ENCODE measurements around the gene WIF1.
A peak's percentile ranks its signal among the peaks of the same experiment; 100 is the strongest.

Gene WIF1

GRCh38 chr12:65121049-65121955 is at the start of gene WIF1:
TSS of gene WIF1 (minus strand) at chr12:65121305. CDS start at chr12:65121191, 114 bp downstream.
- DNase-seq, result peak; percentile 69

GRCh38 chr12:65170209-65170881 is 49.2 kb upstream of the WIF1 start:
- peak; percentile 64 for DNase-seq

- peak; percentile 94 for DNase-seq
These were observed 48.5 kb upstream of the WIF1 start, which contains the start of gene LEMD3 for GRCh38 chr12:65169320-65170208. TSS of gene LEMD3 (plus strand) at chr12:65169583. CDS start at chr12:65169597, 14 bp downstream.

- DNase-seq, result no peak
These were observed 47.7 kb upstream of the WIF1 start for GRCh38 chr12:65168681-65169319.

GRCh38 chr12:65164774-65165173 is 43.7 kb upstream of the WIF1 start:
- no peak for DNase-seq

- no peak for DNase-seq
These were observed 43.1 kb upstream of the WIF1 start for GRCh38 chr12:65164244-65164643.

GRCh38 chr12:65162609-65163008 is 41.5 kb upstream of the WIF1 start:
- no peak for DNase-seq

GRCh38 chr12:65157091-65157490 is 36.0 kb upstream of the WIF1 start:
- no peak for DNase-seq

- DNase-seq, result no peak
These were observed 35.3 kb upstream of the WIF1 start for GRCh38 chr12:65156366-65156841.

GRCh38 chr12:65155784-65156183 is 34.7 kb upstream of the WIF1 start:
- DNase-seq, result no peak

GRCh38 chr12:65152596-65152995 is 31.5 kb upstream of the WIF1 start:
- DNase-seq, result no peak

GRCh38 chr12:65152012-65152411 is 30.9 kb upstream of the WIF1 start:
- no peak for DNase-seq

- no peak for DNase-seq
These were observed 26.3 kb upstream of the WIF1 start for GRCh38 chr12:65147312-65147905.

GRCh38 chr12:65140738-65141137 is 19.6 kb upstream of the WIF1 start:
- no peak for DNase-seq

GRCh38 chr12:65139389-65139788 is 18.3 kb upstream of the WIF1 start:
- DNase-seq, result no peak

GRCh38 chr12:65133879-65134278 is 12.8 kb upstream of the WIF1 start:
- DNase-seq, result no peak

GRCh38 chr12:65126482-65126881 is 5.4 kb upstream of the WIF1 start:
- no peak for DNase-seq

- DNase-seq, result no peak
These were observed 4.9 kb upstream of the WIF1 start for GRCh38 chr12:65125975-65126374.

GRCh38 chr12:65125247-65125646 is 4.1 kb upstream of the WIF1 start:
- DNase-seq, result no peak

GRCh38 chr12:65123435-65124063 is 2.4 kb upstream of the WIF1 start:
- DNase-seq, result no peak

- DNase-seq, result no peak
These were observed 1.6 kb upstream of the WIF1 start for GRCh38 chr12:65122703-65123102.
